ENCODE results near the gene IKZF4.

- no peak for TF ChIP-seq CTCF (IDR thresholded peaks at IDR 0.05; ENCODE audit: control extremely low read depth in 1 of 3, insufficient read depth in 1 of 3, low read depth in 1 of 3, low read length in 3 of 3)
- TF ChIP-seq JUN (IDR thresholded peaks at IDR 0.05; ENCODE audit: low read depth, low read length) = no peak
- no peak for TF ChIP-seq CBX8 (IDR thresholded peaks at IDR 0.05; ENCODE audit: borderline replicate concordance, low read depth, low read length)
- TF ChIP-seq GABPA (IDR thresholded peaks at IDR 0.05; ENCODE audit: borderline replicate concordance, insufficient read depth, low read length) = no peak
- TF ChIP-seq ATF3 (IDR thresholded peaks at IDR 0.05; ENCODE audit: insufficient read depth, low read depth, low read length) = no peak
- TF ChIP-seq ZNF274 (IDR thresholded peaks at IDR 0.05; ENCODE audit: borderline replicate concordance, extremely low read depth, low read length) = no peak
- no peak for TF ChIP-seq MAX (IDR thresholded peaks at IDR 0.05)
Measured at GRCh38 chr12:55991110-55991509, 29.7 kb upstream of the IKZF4 start.

All from H1 (cell line).